Lower leg skin (tissue), 4 donors: ENCODE measurements around the gene PARVG. TPM values are rescaled to one million over a fixed set of nuclear protein-coding genes. Genes with fewer than 3 reads are reported as not detected.

ENCODE experiments used
- DNase-seq, 2 donors: peaks; one replicate each; pipeline ENCODE4 v3.0.0-alpha.2; 2019; ENCODE audit warnings: low spot score in 2 of 2
- H3K4me3 ChIP-seq: fragments of 200-600 bp; sonication (generic); 2 replicates; pipeline ENCODE4 v1.5.1; 2017; ENCODE audit warnings: mild to moderate bottlenecking, low read depth; ENCODE audit not compliant: poor library complexity, severe bottlenecking
- POLR2A ChIP-seq, 2 donors: fragments of 450-650 bp; IDR thresholded peaks; one replicate each; pipeline ENCODE4 v1.6.1; 2016 to 2017; ENCODE audit warnings: antibody characterized with exemption in 2 of 2, mild to moderate bottlenecking in 1 of 2, moderate library complexity in 1 of 2
- WGBS, 2 donors: methylation state at CpG; one replicate each; pipeline ENCODE4 v1.1.5; 2018; 5-methylcytosine and 5-hydroxymethylcytosine counted together
- intact Hi-C: fragments of 100-400 bp; cut with DNase I; formaldehyde crosslinking; loops from one replicate; pipeline ENCODE4 v1.15.0; 2023; ENCODE audit warnings: low total_unique reads
- total RNA-seq, 4 donors: library from RNA; depleted of rRNA; stranded (reverse); fragments of >200 nt; gene quantifications; one replicate each; pipeline ENCODE4 v1.1.0, GENCODE V29; 2016
- TF ChIP-seq, protein P1 (sequence below), 3 donors: fragments of 450-650 bp; IDR thresholded peaks; one replicate each; pipeline ENCODE4 v1.5.1; 2016; ENCODE audit warnings: antibody characterized with exemption in 3 of 3, mild to moderate bottlenecking in 3 of 3, moderate library complexity in 2 of 3

PARVG gene
- total RNA-seq, 4 donors from 2014 or later = 2.0 to 11.1 (median 4.5) TPM

DNA sequence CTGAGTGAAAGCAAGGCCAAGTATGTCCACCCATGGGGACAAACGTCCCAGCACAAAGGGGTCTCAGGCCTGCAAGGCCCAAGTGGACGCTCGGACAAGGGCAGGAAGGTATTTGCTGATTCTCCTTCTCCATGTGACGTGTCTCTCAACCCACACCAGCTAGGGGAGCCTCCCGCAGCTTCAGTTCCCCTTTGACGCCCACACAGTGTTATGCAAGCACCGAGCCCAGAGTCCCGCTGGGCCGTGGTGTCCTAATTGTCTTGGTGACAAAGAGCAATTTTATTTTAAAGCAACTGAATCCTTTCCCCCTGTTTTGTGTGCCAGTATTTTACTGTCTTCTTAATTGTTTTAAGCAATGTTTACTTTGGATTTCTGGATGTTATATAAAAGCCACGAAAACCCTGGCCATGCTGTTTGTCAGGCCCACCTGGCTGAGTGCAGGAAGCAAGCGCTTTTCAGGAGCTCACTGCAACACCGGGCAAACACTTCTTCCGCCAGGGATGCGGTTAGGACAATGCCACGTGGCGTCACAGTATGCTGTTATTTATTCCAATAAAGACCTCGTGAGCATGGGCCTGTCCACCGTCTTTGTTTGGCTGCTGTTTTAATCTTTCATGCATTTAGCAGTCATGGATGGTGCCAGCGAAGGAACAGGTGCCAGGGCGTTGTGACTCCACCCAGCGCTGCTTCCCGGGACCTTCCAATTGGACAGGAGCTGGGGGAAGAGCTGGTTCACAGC is 8.2 kb upstream of the PARVG start:
- H3K4me3 ChIP-seq = no peak overlapping the region
- intact Hi-C loops = no loop called here
- TF ChIP-seq POLR2A (IDR thresholded peaks at IDR 0.05) = no peak
- TF ChIP-seq, protein P1, sequence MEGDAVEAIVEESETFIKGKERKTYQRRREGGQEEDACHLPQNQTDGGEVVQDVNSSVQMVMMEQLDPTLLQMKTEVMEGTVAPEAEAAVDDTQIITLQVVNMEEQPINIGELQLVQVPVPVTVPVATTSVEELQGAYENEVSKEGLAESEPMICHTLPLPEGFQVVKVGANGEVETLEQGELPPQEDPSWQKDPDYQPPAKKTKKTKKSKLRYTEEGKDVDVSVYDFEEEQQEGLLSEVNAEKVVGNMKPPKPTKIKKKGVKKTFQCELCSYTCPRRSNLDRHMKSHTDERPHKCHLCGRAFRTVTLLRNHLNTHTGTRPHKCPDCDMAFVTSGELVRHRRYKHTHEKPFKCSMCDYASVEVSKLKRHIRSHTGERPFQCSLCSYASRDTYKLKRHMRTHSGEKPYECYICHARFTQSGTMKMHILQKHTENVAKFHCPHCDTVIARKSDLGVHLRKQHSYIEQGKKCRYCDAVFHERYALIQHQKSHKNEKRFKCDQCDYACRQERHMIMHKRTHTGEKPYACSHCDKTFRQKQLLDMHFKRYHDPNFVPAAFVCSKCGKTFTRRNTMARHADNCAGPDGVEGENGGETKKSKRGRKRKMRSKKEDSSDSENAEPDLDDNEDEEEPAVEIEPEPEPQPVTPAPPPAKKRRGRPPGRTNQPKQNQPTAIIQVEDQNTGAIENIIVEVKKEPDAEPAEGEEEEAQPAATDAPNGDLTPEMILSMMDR (IDR thresholded peaks at IDR 0.05) = no peak
- DNase-seq = peak; percentile 60 to 94
- WGBS, 2 donors = 56 to 62% methylated on average over 22 of the region's 22 CpGs

DNA sequence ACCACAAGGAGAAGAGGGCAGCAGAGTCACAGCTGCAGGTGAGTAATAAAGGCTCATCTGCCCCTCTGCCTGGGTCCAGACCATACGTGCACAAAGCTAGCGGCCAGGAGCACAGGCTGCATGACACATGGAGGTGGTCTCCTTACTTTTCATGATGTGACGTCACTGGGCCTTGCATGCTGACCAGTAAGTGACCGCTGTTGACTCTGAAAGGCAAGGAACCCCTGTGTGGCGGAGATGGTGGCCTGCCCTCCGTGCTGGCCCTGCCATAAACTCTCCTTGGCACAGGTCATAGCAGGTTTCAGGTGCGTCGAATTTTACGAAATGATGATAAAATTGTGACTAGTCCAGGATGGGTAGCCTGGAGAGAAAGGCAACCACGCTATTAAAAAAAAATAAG is 7.6 kb upstream of the PARVG start:
- intact Hi-C loops = no loop called here
- no peak overlapping the region for H3K4me3 ChIP-seq

DNA sequence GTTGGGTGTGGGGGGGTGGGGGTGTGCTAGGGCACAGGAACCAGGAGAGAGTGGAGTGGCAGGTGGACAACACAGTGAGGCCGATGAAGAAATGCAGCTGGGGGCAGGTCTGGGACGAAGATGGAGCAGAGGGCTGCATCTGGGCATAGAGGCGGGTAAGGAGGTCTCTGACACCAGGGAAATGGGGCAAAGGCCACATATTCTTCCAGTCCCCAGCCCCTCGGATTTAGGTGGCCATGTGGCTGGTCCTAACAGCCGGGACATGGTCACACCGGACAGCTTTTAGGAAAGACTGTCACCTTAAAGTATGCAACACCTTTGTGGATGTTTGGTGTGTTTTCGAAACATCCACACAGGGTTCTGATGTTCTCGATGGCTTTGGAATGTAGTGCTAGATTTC is 5.0 kb upstream of the PARVG start:
- DNase-seq = no peak
- no peak for TF ChIP-seq POLR2A (IDR thresholded peaks at IDR 0.05)
- TF ChIP-seq, protein P1 (IDR thresholded peaks at IDR 0.05) = no peak
- no peak overlapping the region for H3K4me3 ChIP-seq
- intact Hi-C loops = no loop called here
- WGBS, 2 donors = 78 to 87% methylated on average over 8 of the region's 8 CpGs

More for the DNA sequence above, 7.6 kb upstream of the PARVG start:
- TF ChIP-seq, protein P1 (IDR thresholded peaks at IDR 0.05) = no peak
- WGBS, 2 donors = 77 to 92% methylated on average over 10 of the region's 10 CpGs
- DNase-seq = no peak

DNA sequence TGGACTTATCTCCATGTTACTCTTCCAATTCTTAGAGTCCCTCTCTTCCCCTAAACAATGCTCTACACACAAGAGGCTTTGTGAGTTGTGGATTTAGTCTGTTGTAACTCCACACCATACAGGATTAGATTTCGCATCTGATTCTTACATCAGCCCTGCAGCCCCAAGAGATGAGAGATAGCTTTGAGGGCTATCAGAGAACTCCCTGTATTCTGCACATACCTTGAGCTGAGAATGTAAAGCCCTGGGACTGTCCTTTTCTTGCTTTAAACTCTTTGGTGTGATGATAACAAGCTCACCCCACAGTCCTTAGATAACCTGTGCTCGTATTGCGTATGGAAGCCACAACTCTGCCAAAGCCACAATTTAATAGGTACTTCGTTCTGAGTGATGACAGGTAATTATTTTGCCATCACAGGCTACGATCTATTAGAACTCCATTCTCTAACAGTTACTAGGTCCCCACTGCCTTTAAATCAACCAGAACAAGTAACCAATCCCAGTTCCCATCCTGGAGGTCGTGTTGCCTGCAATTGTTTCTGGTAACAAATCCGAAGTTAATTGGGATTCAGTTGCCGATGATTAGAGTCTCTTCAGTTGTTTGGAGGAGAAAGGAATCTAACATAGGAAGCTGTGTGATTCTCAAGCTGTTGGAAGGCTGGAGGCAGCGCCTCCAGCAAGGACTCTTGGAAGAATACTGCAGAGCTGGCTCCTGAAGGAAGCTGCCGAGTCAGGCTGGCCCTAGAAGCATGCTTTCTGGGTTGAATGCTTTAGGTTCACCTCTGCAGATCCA is 1.3 kb upstream of the PARVG start:
- WGBS, 2 donors = 55% methylated on average over 10 of the region's 10 CpGs
- intact Hi-C loops = no loop called here
- H3K4me3 ChIP-seq = no peak overlapping the region
- TF ChIP-seq, protein P1 (IDR thresholded peaks at IDR 0.05) = no peak
- no peak for TF ChIP-seq POLR2A (IDR thresholded peaks at IDR 0.05)
- DNase-seq = no peak

DNA sequence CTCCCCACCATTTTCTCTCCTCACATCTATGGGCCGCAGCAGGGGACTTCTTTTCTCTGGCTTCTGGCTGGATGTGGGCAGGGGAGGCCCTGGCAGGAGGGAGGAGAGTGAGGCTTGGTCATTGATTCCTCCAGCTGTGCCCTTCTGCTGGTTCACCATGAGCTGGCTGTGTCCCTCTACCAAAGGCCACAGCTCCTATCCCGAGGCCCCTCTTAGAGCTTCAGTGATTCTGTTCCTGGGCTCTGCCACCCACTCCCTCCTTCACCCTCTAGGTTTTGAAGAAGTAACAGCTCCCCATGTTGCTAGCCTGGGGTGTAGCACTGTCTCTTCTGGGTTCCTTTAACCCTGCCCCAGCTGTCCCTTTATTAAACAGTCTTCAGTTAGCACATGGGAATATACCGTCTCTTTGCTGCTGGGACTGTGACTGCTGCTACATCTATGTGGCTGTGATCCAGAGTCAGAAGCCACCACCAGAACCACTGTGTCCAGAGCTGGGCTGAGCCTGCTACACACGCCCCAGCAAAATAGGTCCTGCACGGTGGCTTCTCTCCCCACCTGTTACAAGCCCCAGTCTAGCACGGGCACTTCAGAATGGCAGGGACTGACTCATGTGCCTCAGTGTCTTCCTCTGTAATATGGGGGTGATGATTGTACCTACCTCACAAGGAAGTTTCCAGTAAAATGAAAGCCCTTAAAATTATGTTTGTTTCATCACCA is 578 bp upstream of the PARVG start:
- intact Hi-C loops = no loop called here
- H3K4me3 ChIP-seq = no peak overlapping the region
- WGBS, 2 donors = 75 to 77% methylated on average over 6 of the region's 6 CpGs
- TF ChIP-seq, protein P1 (IDR thresholded peaks at IDR 0.05) = no peak
- TF ChIP-seq POLR2A (IDR thresholded peaks at IDR 0.05) = no peak
- DNase-seq = no peak
